ENCODE measurements around the gene ZFYVE28. TPM values are rescaled to one million over a fixed set of nuclear protein-coding genes. Genes with fewer than 3 reads are reported as not detected.

Gene ZFYVE28
- total RNA-seq, 2 experiments from 2014 or later = 19.7 to 20.0 TPM

DNA sequence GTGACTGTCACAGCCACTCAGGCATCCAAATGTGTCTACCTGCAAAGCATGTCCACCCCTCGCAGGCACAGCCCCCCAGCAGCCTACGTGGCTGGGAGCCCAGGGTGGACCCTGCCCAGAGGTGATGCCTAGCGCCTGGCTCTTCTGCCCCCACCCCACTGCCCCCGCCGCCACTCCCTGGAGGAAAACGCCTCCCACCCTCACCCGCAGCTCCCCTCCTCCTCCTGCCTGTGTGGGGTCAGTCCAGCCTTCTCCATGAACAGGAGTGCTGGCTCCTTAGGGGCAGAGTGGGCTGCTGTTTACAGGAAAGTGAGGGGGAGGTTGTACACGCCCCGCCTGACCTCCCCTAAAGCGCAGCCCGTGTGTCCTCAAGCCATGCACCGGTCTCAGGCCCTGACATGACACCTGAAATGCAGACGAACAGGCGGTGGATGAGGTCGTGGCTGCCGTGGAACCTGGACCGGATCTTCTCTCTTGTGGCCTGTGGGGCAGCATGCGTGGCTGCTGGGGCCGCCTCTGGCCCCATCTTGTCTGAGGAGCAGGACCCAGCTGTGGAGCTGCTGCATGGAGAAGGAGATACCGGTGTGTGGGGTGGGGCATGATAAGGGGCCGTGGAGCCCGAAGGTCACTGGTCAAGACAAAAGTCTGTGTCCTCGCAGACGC lies 144.7 kb downstream of the ZFYVE28 start:
- POLR2A ChIA-PET = no interaction called here

DNA sequence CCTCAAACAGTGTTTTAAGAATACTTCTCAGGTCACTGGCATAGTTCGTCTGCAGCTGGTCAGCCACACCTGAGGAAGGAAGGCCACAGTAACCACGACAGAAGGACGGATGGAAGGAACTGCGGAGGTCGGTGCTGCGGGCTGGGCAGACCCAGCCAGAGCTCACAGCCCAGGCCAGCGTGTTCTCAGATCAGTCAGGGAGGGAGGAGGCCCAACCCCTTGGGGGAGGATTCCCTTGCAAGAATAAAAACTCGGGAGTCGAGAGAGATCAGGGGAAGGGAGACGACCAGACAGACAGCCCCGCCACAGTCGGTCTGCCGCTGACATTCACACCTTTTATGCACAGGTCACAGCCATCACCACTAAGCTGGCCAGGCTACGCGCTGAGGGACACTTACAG lies 145.2 kb downstream of the ZFYVE28 start:
- no peaks in the 10 kb centered on the region for H3K27me3 Mint-ChIP-seq
- no peaks in the 10 kb centered on the region for H3K4me1 Mint-ChIP-seq (ENCODE audit: low read depth)
- POLR2A ChIA-PET = no interaction called here
- intact Hi-C loops (cut with micrococcal nuclease) = no loop called here
- H3K27ac Mint-ChIP-seq = no peak overlapping the region
- no peaks in the 10 kb centered on the region for H3K9me3 Mint-ChIP-seq
- CTCF ChIA-PET = no interaction called here
- H3K4me3 Mint-ChIP-seq = no peak overlapping the region
- no peaks in the 10 kb centered on the region for H3K36me3 Mint-ChIP-seq
- DNase-seq = no peak

More for the DNA sequence above, 144.7 kb downstream of the ZFYVE28 start:
- H3K4me3 Mint-ChIP-seq = no peak overlapping the region
- H3K27ac Mint-ChIP-seq = no peak overlapping the region
- H3K27me3 Mint-ChIP-seq = no peaks in the 10 kb centered on the region
- H3K4me1 Mint-ChIP-seq (ENCODE audit: low read depth) = no peaks in the 10 kb centered on the region
- no peak for DNase-seq
- intact Hi-C loops (cut with micrococcal nuclease) = no loop called here
- H3K36me3 Mint-ChIP-seq = no peaks in the 10 kb centered on the region
- CTCF ChIA-PET = no interaction called here
- H3K9me3 Mint-ChIP-seq = no peaks in the 10 kb centered on the region

DNA sequence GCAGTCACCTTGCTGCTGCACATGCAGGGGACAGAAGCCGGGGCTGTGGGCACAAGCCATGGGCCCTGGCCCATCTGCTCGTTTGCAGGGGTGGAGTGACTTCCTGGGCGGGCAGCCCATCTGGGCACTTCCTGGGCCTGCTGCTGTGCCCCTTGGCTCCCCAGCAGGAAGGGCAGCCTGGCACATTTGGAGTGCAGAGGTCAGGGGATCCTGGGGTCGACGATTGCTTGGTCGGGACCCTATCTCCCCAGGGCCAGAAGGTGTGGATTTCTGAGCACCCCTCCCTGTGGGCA lies 145.7 kb downstream of the ZFYVE28 start:
- intact Hi-C loops (cut with micrococcal nuclease) = no loop called here
- Mint-ChIP-seq H3K4me1 (ENCODE audit: low read depth) (no peaks in the 10 kb centered on the region), H3K27ac (no peak overlapping the region), H3K36me3 (no peaks in the 10 kb centered on the region), H3K4me3 (no peak overlapping the region), H3K9me3 (no peaks in the 10 kb centered on the region), H3K27me3 (no peaks in the 10 kb centered on the region)
- CTCF ChIA-PET = no interaction called here
- POLR2A ChIA-PET = no interaction called here
- DNase-seq = no peak

DNA sequence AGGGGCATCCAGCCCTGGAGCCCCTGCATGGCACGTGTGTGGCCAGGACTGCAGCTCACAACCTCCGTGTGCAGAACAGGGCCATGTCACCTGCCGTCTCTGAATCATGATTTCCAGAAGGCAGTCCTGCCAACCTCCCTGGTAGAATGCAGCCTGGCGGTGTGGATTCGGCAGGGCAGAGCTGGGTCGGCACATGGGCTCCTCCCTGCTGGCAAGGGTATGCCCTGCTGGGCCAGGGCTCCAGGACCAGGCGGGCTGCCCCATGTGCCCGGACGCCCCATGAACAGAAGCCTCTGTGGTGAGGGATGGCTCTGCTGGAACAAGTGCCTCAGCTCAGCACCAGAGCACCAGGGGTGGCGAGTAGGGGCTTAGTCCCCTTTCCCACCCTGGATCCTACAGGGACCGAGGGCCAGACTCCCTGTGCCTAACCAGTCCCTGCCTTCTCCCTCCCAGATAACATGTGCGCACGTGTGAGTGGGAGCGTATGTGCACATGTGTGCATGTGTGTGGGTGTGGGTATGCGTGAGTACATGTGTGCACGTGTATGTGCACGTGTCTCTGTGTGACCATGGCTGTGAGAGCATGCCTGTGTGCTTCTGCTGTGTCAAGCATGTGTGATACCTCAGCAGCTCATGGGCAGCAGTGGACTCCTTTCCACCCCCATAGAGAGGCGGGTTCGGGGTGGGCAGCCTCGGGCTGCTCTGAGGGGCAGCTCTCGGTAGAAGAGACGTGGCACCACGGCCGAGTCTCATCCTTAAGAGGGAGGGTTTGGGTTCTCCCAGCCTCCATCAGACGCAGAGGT lies 146.2 kb downstream of the ZFYVE28 start:
- ChIA-PET CTCF (no interaction called here), POLR2A (no interaction called here)
- Mint-ChIP-seq H3K27ac (no peak overlapping the region), H3K4me3 (no peak overlapping the region), H3K9me3 (no peaks in the 10 kb centered on the region), H3K27me3 (no peaks in the 10 kb centered on the region), H3K4me1 (ENCODE audit: low read depth) (no peaks in the 10 kb centered on the region), H3K36me3 (no peaks in the 10 kb centered on the region)
- DNase-seq = no peak
- intact Hi-C loops (cut with micrococcal nuclease) = no loop called here

DNA sequence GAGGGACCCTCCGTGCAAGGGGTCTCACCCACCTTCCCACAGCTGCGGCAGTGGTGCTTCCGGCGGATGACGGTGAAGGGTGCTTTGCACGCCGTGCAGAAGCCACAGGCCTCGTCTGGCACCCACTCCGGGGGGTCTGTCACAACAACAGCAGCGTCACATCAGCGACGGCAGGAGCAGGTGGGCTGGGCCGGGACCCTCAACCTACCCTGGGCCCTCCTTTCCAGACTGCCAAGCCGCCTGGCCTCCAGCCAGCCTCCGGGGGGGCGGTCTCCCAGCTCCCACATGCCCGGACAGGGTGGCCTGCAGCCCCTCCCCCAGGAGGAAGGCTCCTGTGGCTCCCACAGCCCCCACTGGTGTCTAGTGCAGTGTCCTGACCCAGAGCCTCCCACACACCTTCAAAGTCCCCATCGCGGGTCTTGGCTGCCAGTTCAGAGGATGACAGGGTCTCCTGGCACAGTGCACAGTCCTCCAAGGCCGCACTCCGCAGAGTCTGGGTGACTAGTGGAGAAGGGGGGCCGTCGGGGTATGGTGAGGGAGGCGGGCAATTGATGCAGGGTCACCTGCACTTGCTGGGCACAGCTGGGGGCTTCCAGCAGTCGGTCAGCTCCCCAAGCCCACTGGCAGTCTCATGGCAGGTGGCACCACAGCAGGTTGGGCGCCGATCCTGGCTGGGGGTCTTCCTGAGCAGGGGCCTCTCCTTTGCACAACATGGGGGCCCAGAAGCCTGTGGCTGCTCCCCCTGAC lies 147.0 kb downstream of the ZFYVE28 start:
- Mint-ChIP-seq H3K4me3 (no peak overlapping the region), H3K9me3 (no peaks in the 10 kb centered on the region), H3K36me3 (no peaks in the 10 kb centered on the region), H3K27me3 (no peaks in the 10 kb centered on the region), H3K27ac (no peak overlapping the region), H3K4me1 (ENCODE audit: low read depth) (no peaks in the 10 kb centered on the region)
- CTCF ChIA-PET = no interaction called here
- intact Hi-C loops (cut with micrococcal nuclease) = no loop called here
- no peak for DNase-seq
- POLR2A ChIA-PET = no interaction called here

DNA sequence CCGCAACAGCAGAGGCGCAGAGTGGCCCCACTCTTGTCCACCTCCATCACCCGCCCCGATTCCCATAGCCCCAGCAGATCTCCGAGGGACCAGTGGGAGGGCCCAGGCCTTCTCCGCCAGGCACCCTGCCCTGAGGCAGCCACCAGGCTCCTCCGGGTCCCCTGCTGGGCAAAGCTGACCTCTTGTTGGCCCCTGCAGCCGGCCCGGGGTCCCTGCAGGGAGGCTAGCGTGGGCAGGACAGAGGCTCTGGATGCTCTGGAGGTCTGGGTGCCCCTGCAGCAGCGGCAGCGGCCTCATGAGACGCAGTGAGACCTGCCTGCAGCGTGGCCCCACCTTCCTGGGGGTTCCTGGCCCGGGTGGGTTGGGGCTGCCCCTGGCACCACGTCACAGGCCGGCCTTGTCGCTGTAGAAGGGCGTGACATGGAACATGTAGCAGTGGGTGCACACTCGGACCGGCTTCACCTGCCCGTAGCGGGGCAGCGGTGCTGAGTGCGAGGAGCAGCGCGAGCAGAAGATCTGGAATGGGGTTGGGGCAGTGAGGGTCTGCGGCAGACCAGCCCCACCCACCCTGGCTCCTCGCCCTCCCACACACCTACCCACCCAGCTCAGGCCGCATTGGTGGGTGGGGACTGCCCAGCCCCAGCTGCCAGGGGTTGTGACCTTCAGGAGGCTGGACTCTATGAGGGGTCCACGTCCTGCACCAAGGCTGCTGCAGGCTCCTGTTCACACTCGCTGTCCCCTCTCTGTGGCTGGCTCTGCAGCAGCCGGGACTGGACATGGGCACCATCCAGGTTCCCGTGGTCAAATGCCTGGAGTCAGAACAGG lies 147.9 kb downstream of the ZFYVE28 start:
- Mint-ChIP-seq H3K9me3 (no peaks in the 10 kb centered on the region), H3K36me3 (no peaks in the 10 kb centered on the region), H3K4me1 (ENCODE audit: low read depth) (no peaks in the 10 kb centered on the region), H3K4me3 (no peak overlapping the region), H3K27ac (no peak overlapping the region), H3K27me3 (no peaks in the 10 kb centered on the region)
- POLR2A ChIA-PET = no interaction called here
- no peak for DNase-seq
- CTCF ChIA-PET = no interaction called here
- intact Hi-C loops (cut with micrococcal nuclease) = no loop called here

DNA sequence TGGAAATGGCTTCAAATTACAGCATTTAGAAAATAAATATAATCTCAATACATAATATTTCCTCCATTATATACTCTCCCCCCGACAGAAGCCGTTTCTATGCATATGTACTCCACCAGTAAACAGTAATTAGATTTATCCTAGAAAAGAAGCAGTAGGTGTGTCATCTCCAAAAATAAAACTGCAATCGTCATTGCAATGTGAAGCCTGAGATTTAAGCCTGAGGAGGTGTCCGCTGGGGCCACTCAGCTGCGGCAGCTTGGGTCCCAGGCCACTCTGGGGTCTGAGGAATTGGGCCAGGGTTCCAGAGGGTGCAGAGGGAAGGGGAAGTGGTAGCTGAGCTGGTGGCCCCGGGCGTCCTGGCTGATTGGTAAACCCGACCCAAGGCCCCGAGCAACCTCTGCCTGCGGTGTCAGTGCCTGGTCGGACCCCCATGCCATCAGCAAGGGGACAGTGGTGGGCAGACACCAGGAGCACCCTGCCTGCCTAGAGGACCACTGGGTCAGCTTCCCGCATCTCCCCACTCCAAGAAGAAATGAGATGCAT lies 148.8 kb downstream of the ZFYVE28 start:
- ChIA-PET CTCF (interaction anchor here (0.7 kb wide), 1 partner anchor 12 kb away, joined by 3 read pairs; no protein-coding TSS in a partner anchor), POLR2A (no interaction called here)
- Mint-ChIP-seq H3K4me1 (ENCODE audit: low read depth) (no peaks in the 10 kb centered on the region), H3K4me3 (no peak overlapping the region), H3K9me3 (no peaks in the 10 kb centered on the region), H3K27ac (no peak overlapping the region), H3K36me3 (no peaks in the 10 kb centered on the region), H3K27me3 (no peaks in the 10 kb centered on the region)
- intact Hi-C loops (cut with micrococcal nuclease) = no loop called here
- DNase-seq = no peak

DNA sequence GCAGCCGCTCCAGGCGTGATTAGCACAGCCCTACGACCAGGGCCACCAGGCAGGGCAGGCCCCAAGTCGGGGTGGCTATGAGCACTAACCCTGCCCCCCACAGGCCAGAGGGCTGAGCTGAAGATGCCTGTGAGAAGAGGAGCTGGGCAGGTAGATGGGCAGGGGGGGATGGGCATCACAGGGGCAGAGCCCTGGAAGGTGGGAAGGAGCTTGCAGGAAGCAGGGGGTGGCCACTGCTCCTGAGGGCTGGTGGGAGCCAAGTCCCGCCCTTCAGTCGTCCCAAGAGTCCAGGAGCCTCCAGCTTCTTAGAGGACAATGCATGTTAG lies 149.3 kb downstream of the ZFYVE28 start:
- ChIA-PET POLR2A (no interaction called here), CTCF (interaction anchor here (0.7 kb wide), 1 partner anchor 13 kb away, joined by 3 read pairs; no protein-coding TSS in a partner anchor)
- H3K27ac Mint-ChIP-seq = no peak overlapping the region
- intact Hi-C loops (cut with micrococcal nuclease) = no loop called here
- no peaks in the 10 kb centered on the region for H3K27me3 Mint-ChIP-seq
- no peak overlapping the region for H3K4me3 Mint-ChIP-seq
- H3K36me3 Mint-ChIP-seq = no peaks in the 10 kb centered on the region
- H3K9me3 Mint-ChIP-seq = no peaks in the 10 kb centered on the region
- no peaks in the 10 kb centered on the region for H3K4me1 Mint-ChIP-seq (ENCODE audit: low read depth)
- no peak for DNase-seq

DNA sequence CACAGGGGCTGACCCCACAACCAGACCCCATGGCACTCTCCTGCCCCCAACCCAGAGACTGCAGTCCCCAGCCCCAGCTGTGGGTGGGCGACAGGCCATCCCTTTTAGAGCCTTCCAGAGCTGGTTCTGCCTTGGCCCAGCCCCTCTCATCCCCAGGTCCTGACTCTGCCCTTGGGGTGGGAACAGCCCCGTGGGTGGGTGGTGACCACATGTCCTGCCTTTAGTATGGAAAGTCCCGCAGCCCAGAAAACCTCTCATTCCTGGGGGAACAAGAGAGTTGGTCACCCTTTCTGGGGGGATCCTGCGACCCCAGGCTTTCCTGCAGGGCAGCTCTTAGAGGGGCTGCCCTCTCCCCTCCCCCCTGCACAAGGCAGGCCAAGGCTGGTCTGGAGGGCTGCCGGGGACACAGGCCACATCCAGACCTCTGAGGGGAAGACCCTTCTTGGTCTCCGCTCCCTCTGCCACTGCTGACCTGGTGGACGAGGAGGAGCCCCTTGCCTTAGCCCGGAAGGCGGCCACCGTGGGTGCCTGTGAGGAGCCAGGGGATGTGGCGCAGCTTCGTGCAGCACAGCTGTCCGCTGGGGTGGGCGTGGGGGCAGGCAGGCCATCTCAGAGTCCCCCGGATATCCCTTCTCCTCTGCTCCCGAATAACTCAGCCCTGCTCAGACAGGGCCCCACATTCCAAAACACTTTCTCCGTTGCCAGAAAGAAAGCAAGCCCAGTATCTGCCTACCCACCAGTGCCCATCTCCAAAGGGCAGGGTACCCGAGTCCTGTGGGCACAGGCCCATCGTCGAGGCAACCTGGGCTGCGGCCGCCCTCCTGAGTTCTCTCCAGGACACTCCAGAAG lies 149.9 kb downstream of the ZFYVE28 start:
- Mint-ChIP-seq H3K9me3 (no peaks in the 10 kb centered on the region), H3K27ac (no peak overlapping the region), H3K27me3 (no peaks in the 10 kb centered on the region), H3K4me3 (no peak overlapping the region), H3K4me1 (ENCODE audit: low read depth) (no peaks in the 10 kb centered on the region), H3K36me3 (no peaks in the 10 kb centered on the region)
- POLR2A ChIA-PET = no interaction called here
- CTCF ChIA-PET = no interaction called here
- intact Hi-C loops (cut with micrococcal nuclease) = no loop called here
- DNase-seq = no peak

DNA sequence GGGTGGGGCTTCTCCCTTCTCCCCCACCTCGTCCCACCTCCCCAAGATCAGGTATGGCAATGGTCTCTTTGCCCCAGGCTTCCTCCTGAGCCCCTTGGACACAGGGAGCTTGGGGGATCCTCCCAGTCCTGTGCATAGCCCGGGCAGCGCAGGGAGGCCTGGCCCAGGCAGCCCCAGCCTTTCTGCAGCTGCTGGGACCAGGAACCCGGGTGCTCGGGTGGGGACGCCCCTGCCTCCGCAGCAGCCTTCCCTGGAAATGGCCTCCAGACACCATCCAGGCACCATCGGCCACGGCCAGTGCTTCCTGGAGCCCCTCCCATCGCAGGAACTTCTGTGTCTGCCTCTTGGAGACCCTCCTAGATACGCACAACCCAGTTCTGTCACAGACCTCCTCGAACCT lies 150.6 kb downstream of the ZFYVE28 start:
- Mint-ChIP-seq H3K9me3 (no peaks in the 10 kb centered on the region), H3K27me3 (no peaks in the 10 kb centered on the region), H3K27ac (no peak overlapping the region), H3K4me1 (ENCODE audit: low read depth) (no peaks in the 10 kb centered on the region), H3K4me3 (no peak overlapping the region), H3K36me3 (no peaks in the 10 kb centered on the region)
- CTCF ChIA-PET = no interaction called here
- intact Hi-C loops (cut with micrococcal nuclease) = no loop called here
- POLR2A ChIA-PET = no interaction called here
- DNase-seq = no peak

DNA sequence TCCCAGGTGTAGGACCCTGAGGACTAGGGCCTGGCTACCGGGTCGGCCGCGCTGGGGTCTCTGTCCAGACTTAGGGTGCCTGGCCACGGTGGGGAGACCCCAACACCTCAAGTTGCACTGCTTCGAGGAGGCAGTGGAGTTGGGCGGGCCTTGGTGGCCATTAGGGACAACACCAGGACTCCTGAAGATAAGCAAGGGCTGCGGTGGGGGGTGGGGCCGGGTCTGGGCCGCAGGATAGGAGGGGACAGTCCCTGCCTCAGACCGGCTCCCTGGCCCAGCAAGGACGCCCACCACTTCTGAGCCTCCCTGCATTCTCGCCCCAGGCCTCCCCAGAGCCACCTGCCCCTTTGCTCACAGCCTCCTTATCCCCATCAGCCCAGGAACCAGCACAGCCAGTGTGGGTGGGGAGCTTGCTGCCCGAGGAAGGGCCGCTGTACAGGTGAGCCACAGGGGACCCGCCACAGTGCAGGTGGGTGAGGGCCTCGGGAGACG lies 151.1 kb downstream of the ZFYVE28 start:
- Mint-ChIP-seq H3K27me3 (no peaks in the 10 kb centered on the region), H3K36me3 (no peaks in the 10 kb centered on the region), H3K4me1 (ENCODE audit: low read depth) (no peaks in the 10 kb centered on the region), H3K4me3 (no peak overlapping the region), H3K27ac (no peak overlapping the region), H3K9me3 (no peaks in the 10 kb centered on the region)
- ChIA-PET CTCF (no interaction called here), POLR2A (no interaction called here)
- intact Hi-C loops (cut with micrococcal nuclease) = no loop called here
- DNase-seq = no peak
